Pancreas (tissue), 10 donors: ENCODE data around the gene S100A9. TPM values are rescaled to one million over a fixed set of nuclear protein-coding genes. Genes with fewer than 3 reads are reported as not detected.

ENCODE experiments used
- ATAC-seq, 4 donors: fragments of 200-7000 bp; cut with Tn5 transposase; one replicate each; pipeline versions ENCODE4 v1.8.0 to v1.9.1; 2020; ENCODE audit warnings: mild to moderate bottlenecking in 4 of 4, moderate library complexity in 4 of 4
- DNase-seq, 6 donors: peaks; one replicate each; pipeline ENCODE4 v3.0.0-alpha.2; 2020
- FAIRE-seq: peaks from 2 replicates; lab custom pipeline; 2012; peaks lifted over from hg19 to GRCh38; lab: Jason Lieb, UNC
- H3K27ac ChIP-seq, 4 donors: fragments of 200-600 bp; sonication (generic); 1 replicate in 3 of 4; 2 replicates in 1 of 4; pipeline versions ENCODE4 v1.5.0 to v1.8.0; 2020
- H3K27me3 ChIP-seq, 4 donors: fragments of 200-600 bp; one replicate each; pipeline ENCODE4 v1.8.0; 2021
- H3K36me3 ChIP-seq, 3 donors: fragments of 200-600 bp; sonication (generic) in 1 of 3; one replicate each; pipeline versions ENCODE4 v1.5.0 to v1.8.0; 2020 to 2021
- H3K4me1 ChIP-seq, 3 donors: fragments of 200-600 bp; one replicate each; pipeline ENCODE4 v1.8.0; 2021
- H3K4me3 ChIP-seq, 4 donors: fragments of 200-600 bp; sonication (generic) in 2 of 4; one replicate each; pipeline versions ENCODE4 v1.5.0 to v1.8.0; 2020 to 2021
- H3K9me3 ChIP-seq, 4 donors: fragments of 200-600 bp; one replicate each; pipeline ENCODE4 v1.8.0; 2021
- WGBS, 2 donors: extraction: QIAGEN DNeasy Blood & Tissue Kit; methylation state at CpG; one replicate each; pipeline ENCODE4 v1.1.7; 2013; 5-methylcytosine and 5-hydroxymethylcytosine counted together
- intact Hi-C, 3 donors: fragments of 100-400 bp; cut with DNase I; formaldehyde crosslinking; loops; one replicate each; pipeline versions ENCODE4 v1.11.1 to v1.14.2; 2022
- polyA plus RNA-seq, 2 donors: library from polyadenylated mRNA; stranded (reverse); fragments of 200-250 nt; gene quantifications; one replicate each; pipeline ENCODE4 v1.2.3, GENCODE V29; 2013
- total RNA-seq, 6 donors: library from RNA; stranded (reverse); fragmentation: NEBNext Ultra II Directional in 4 of 6; extraction: Animal tissue kit (Norgen Biotek cat#: 25700) in 4 of 6; gene quantifications; one replicate each; pipeline versions ENCODE4 v1.2.1 to v1.2.4, GENCODE V29; 2021 to 2023
- TF ChIP-seq, protein P1 (sequence below), 4 donors: fragments of 200-600 bp; sonication (generic) in 3 of 4; IDR thresholded peaks; one replicate each; pipeline versions ENCODE4 v1.5.0 to v1.8.0; 2021; ENCODE audit warnings: antibody characterized with exemption in 4 of 4
- donor health status: healthy with polysubstance abuse.
- donor health status: DM: no; HTN: no; CAD: no; lungs with moderate emphysema.
- donor health status: DM: no; HTN: no; CAD: no.
- donor health status: control.
- donor health status: control.
- donor health status: Bipolar disorder and iron deficiency.
- donor health status: DM: yes; HTN: yes; CAD: no.
- donor health status: DM: no; HTN: no; CAD: no.
- donor health status: DM: no; HTN: no; CAD: no.
- donor health status: DM: yes; HTN: yes; CAD: no.

S100A9 gene
- total and polyA plus RNA-seq, 8 donors, result 3.9 to 79.6 (median 36.8) TPM

DNA sequence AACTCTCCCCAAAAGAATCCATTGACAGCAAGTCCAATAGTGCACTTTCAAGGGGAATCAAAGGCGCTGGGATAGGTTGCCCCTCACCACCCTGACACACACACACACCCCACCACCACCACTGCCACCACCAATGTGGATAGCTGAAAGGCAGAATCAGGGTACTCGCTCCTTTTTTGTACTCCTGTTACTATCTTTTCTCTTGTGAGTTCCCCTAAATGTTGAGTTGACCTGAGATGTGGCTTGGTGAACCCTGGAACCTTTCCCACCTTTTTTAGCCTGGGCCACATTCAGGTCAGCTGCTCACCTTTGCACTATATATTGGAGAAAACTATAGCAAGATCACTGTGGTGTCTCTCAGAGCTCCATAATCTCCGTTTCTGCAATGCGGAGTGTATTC lies 29.3 kb downstream of the S100A9 start:
- H3K9me3 ChIP-seq, result no peaks in the 10 kb centered on the region

DNA sequence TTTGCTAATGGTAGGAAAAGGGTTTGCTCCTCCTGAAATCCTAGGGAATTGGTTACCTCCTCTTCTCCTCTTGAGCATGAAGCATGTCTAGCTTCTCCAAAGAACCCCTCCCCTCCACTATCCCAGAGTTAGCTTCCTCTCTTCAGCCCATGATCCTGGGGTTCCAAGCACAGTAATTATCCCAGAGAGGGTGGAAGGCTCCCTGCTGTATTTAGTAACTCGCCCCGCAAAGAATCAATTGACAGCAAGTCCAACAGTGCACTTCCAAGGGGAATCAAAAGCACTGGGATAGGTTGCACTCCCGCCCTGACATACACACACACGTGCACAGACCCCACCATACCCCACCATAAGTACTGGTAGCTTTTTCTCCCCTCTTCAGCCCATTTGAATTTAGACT lies 30.1 kb downstream of the S100A9 start:
- 56 to 65% methylated on average over 4 of the region's 4 CpGs for WGBS, 2 donors
- Histone ChIP-seq H3K27me3 (no peaks in the 10 kb centered on the region), H3K36me3 (no peaks in the 10 kb centered on the region), H3K27ac (no peak overlapping the region), H3K4me1 (no peaks in the 10 kb centered on the region), H3K4me3 (no peak overlapping the region), H3K9me3 (no peaks in the 10 kb centered on the region)
- FAIRE-seq (no peak), ATAC-seq (no peak), DNase-seq (no peak)
- TF ChIP-seq, protein P1, sequence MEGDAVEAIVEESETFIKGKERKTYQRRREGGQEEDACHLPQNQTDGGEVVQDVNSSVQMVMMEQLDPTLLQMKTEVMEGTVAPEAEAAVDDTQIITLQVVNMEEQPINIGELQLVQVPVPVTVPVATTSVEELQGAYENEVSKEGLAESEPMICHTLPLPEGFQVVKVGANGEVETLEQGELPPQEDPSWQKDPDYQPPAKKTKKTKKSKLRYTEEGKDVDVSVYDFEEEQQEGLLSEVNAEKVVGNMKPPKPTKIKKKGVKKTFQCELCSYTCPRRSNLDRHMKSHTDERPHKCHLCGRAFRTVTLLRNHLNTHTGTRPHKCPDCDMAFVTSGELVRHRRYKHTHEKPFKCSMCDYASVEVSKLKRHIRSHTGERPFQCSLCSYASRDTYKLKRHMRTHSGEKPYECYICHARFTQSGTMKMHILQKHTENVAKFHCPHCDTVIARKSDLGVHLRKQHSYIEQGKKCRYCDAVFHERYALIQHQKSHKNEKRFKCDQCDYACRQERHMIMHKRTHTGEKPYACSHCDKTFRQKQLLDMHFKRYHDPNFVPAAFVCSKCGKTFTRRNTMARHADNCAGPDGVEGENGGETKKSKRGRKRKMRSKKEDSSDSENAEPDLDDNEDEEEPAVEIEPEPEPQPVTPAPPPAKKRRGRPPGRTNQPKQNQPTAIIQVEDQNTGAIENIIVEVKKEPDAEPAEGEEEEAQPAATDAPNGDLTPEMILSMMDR (IDR thresholded peaks at IDR 0.05), result no peak
- intact Hi-C loops, result no loop called here

More for the DNA sequence above, 29.3 kb downstream of the S100A9 start:
- H3K36me3 ChIP-seq, result no peaks in the 10 kb centered on the region
- H3K27me3 ChIP-seq, result no peaks in the 10 kb centered on the region
- no peak overlapping the region for H3K4me3 ChIP-seq
- ATAC-seq (no peak), DNase-seq (no peak), FAIRE-seq (no peak)
- no peak overlapping the region for H3K27ac ChIP-seq
- intact Hi-C loops, result no loop called here
- TF ChIP-seq, protein P1 (IDR thresholded peaks at IDR 0.05), result no peak
- WGBS, 2 donors, result 65 to 70% methylated on average over 4 of the region's 4 CpGs
- H3K4me1 ChIP-seq, result no peaks in the 10 kb centered on the region

DNA sequence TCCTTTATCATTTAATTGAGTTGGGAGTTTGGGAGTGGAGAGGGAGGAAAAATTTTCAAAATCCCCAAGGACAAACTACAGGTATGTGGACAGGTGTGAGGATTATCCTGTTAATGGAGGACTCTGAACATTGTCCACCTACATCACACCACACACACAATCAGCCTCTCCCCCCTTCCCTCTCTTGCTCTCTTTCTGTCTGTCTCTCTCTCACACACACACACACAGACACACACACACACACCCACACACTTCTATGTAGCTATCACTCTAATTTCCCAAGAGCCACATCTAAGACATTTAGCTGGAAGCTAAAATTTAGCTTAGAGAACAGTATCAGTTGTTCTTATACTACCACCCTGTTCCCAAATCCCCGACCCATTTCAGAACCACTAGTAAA lies 31.7 kb downstream of the S100A9 start:
- H3K4me3 ChIP-seq, result no peak overlapping the region
- no peaks in the 10 kb centered on the region for H3K27me3 ChIP-seq
- intact Hi-C loops, result no loop called here
- 67 to 69% methylated on average over 1 of the region's 1 CpG for WGBS, 2 donors
- no peak for FAIRE-seq
- H3K4me1 ChIP-seq, result no peaks in the 10 kb centered on the region
- TF ChIP-seq, protein P1 (IDR thresholded peaks at IDR 0.05), result no peak
- DNase-seq, result no peak
- ATAC-seq, result no peak
- H3K36me3 ChIP-seq, result no peaks in the 10 kb centered on the region
- no peaks in the 10 kb centered on the region for H3K9me3 ChIP-seq
- H3K27ac ChIP-seq, result no peak overlapping the region

DNA sequence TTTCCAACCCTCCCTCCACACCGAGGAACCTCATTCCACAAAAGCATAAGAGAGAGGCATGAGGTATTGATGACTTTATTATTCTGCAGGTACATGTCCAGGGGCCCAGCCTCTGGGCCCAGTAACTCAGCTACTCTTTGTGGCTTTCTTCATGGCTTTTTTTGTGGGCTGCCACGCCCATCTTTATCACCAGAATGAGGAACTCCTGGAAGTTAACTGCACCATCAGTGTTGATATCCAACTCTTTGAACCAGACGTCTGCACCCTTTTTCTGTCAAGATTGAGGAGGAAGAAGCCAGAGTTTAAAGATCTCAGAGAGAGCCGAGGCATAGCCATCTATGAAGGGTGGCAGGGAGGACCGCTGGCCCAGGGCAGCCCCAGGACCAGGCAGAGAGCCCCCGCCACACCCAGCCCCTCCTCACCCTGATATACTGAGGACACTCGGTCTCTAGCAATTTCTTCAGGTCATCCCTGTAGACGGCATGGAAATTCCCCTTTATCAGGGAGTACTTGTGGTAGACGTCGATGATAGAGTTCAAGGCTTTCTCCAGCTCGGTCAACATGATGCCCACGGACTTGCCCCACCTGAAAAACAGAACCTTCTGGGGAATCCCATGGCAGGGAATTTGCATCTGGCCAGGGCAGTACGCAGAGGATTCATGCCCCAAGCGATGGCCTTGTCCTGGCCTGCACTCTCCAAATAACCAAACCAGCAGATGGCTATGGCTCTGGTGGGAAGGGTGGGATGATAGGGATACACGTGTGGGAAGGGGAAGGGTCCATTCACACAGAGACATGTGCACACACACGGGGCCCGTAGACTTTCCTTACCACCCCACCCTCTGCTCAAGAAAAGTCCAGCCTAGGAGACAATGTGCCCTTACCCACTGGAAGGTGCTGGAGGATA lies 32.6 kb downstream of the S100A9 start:
- intact Hi-C loops, result no loop called here
- ATAC-seq, result no peak
- H3K27me3 ChIP-seq, result no peaks in the 10 kb centered on the region
- WGBS, 2 donors, result 49 to 58% methylated on average over 17 of the region's 17 CpGs
- DNase-seq, result no peak
- H3K9me3 ChIP-seq, result no peaks in the 10 kb centered on the region
- H3K36me3 ChIP-seq, result no peaks in the 10 kb centered on the region
- no peaks in the 10 kb centered on the region for H3K4me1 ChIP-seq
- H3K4me3 ChIP-seq, result no peak overlapping the region
- TF ChIP-seq, protein P1 (IDR thresholded peaks at IDR 0.05), result no peak
- no peak overlapping the region for H3K27ac ChIP-seq
- FAIRE-seq, result no peak
